Brain microvascular endothelial cell (primary cell): ENCODE measurements around the gene BOLA2B.

Experiments
- DNase-seq: peaks from one replicate; pipeline ENCODE4 v3.0.0-alpha.2; 2020
- H3K27ac ChIP-seq: fragments of 250-450 bp; sonication (Bioruptor Pico); 2 replicates; pipeline ENCODE4 v1.5.1; 2020; ENCODE audit warnings: mild to moderate bottlenecking, moderate library complexity
- H3K27me3 ChIP-seq: fragments of 250-450 bp; sonication (Bioruptor Pico); replicated peaks from 2 replicates; pipeline ENCODE4 v1.5.1; 2020; ENCODE audit warnings: mild to moderate bottlenecking
- H3K36me3 ChIP-seq: fragments of 250-450 bp; sonication (Bioruptor Pico); replicated peaks from 2 replicates; pipeline ENCODE4 v1.5.1; 2020; ENCODE audit warnings: mild to moderate bottlenecking
- H3K4me3 ChIP-seq: 2 replicates; pipeline ENCODE4 v1.5.1; 2011; ENCODE audit warnings: low read depth, mild to moderate bottlenecking, control low read depth, low read length, moderate library complexity
- CTCF ChIP-seq: IDR thresholded peaks from 2 replicates; pipeline ENCODE4 v1.5.1; 2011; ENCODE audit warnings: low read depth, mild to moderate bottlenecking, moderate library complexity, low read length, control low read depth, inconsistent platforms; ENCODE audit errors: missing control alignments
- in situ Hi-C: cut with HindIII; loops from 2 replicates; pipeline ENCODE4 v1.10.0; 2017; ENCODE audit warnings: low sequenced_read_pairs, low pct_ligation_motif_present

Gene BOLA2B

GRCh38 chr16:30157214-30157613 is 36.3 kb downstream of the BOLA2B start:
- Histone ChIP-seq H3K36me3 (no peaks in the 10 kb centered on the region), H3K27me3 (no peaks in the 10 kb centered on the region), H3K27ac (no peak overlapping the region), H3K4me3 (no peak overlapping the region)
- no peak for DNase-seq
- no peak for TF ChIP-seq CTCF
- in situ Hi-C loops, result no loop called here

DNA sequence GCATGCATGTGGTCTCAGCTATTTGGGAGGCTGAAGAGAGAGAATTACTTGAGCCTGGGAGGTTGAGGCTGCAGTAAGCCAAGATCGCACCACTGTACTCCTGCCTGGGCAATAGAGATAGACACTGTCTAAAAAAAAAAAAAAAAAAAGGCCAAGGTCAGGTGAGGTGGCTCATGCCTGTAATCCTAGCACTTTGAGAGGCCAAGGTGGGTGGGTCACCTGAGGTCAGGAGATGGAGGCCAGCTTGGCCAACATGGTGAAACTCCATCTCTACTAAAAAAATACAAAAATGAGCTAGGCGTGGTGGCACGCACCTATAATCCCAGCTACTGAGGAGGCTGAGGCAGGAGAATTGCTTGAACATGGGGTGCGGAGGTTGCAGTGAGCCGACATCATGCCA is 38.3 kb downstream of the BOLA2B start:
- no peak overlapping the region for H3K27ac ChIP-seq
- no peaks in the 10 kb centered on the region for H3K36me3 ChIP-seq
- TF ChIP-seq CTCF, result no peak
- no peak overlapping the region for H3K4me3 ChIP-seq
- in situ Hi-C loops, result no loop called here
- no peak for DNase-seq
- no peaks in the 10 kb centered on the region for H3K27me3 ChIP-seq

DNA sequence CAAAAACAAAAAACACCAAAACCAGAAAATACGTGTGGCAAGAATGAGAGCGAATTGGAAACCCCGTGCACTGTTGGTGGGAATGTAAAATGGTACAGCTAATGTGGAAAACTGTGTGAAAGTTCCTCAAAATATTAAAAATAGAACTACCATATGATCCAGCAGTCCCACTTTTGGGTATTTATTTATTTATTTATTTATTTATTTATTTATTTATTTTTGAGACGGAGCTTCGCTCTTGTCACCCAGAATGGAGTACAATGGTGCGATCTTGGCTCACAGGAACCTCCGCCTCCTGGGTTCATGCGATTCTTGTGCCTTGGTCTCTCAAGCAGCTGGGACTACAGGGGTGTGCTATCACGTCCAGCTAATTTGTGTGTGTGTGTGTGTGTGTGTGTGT is 40.9 kb downstream of the BOLA2B start:
- in situ Hi-C loops, result no loop called here
- H3K4me3 ChIP-seq, result no peak overlapping the region
- H3K36me3 ChIP-seq, result no peaks in the 10 kb centered on the region
- no peak for DNase-seq
- H3K27ac ChIP-seq, result no peak overlapping the region
- no peaks in the 10 kb centered on the region for H3K27me3 ChIP-seq
- TF ChIP-seq CTCF, result no peak

DNA sequence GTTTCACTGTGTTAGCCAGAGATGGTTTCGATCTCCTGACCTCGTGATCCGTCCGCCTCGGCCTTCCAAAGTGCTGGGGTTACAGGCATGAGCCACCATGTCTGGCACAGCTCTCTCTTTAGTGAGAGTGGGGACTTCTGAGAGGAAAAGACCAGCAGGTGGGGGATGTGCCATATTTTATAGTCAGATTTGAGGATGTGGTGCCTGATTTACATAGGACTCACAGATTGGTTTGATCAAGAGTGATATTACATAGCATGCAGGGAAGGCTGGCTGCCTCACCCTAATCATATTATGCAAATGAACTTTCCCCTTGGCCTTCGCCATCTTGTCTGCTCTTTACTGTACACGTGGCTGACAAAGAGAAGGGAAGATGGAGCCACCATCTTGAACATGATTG is 42.4 kb downstream of the BOLA2B start:
- no peak for TF ChIP-seq CTCF
- Histone ChIP-seq H3K4me3 (no peak overlapping the region), H3K27me3 (no peaks in the 10 kb centered on the region), H3K27ac (no peak overlapping the region), H3K36me3 (no peaks in the 10 kb centered on the region)
- in situ Hi-C loops, result no loop called here
- no peak for DNase-seq

GRCh38 chr16:30149250-30149930 is 44.1 kb downstream of the BOLA2B start:
- H3K27me3 ChIP-seq, result no peaks in the 10 kb centered on the region
- no peak overlapping the region for H3K4me3 ChIP-seq
- no peak overlapping the region for H3K27ac ChIP-seq
- in situ Hi-C loops, result no loop called here
- no peaks in the 10 kb centered on the region for H3K36me3 ChIP-seq
- DNase-seq, result no peak
- TF ChIP-seq CTCF, result no peak
